CD4-positive, alpha-beta T cell (primary cell): Measurements from ENCODE around the gene SPATA2. TPM values are rescaled to one million over a fixed set of nuclear protein-coding genes. Genes with fewer than 3 reads are reported as not detected.

Source experiments
- ATAC-seq: fragments of 200-7000 bp; cut with Tn5 transposase; one replicate; pipeline ENCODE4 v1.10.0; 2022; ENCODE audit warnings: mild to moderate bottlenecking; ENCODE audit not compliant: poor library complexity
- CTCF ChIA-PET: fragments of 350-600 bp; sonication (Branson Sonifier 250); formaldehyde crosslinking; loops from one replicate; lab custom pipeline; 2021; ENCODE audit warnings: antibody characterized with exemption, inconsistent platforms; lab: Charles Lee
- POLR2A ChIA-PET: fragments of 350-600 bp; sonication (Branson Sonifier 250); formaldehyde crosslinking; loops from one replicate; lab custom pipeline; 2021; ENCODE audit warnings: antibody characterized with exemption, inconsistent platforms; lab: Charles Lee
- DNase-seq, 14 experiments: peaks; one replicate each; pipeline ENCODE4 v3.0.0-alpha.2; 2013 to 2020; ENCODE audit warnings: mixed read lengths in 2 of 14
- H3K27ac ChIP-seq, 2 donors: one replicate each; pipeline versions ENCODE4 v1.5.1 to v1.7.0; 2013; ENCODE audit warnings: low read length in 2 of 2, low read depth in 1 of 2, mild to moderate bottlenecking in 1 of 2
- H3K27me3 ChIP-seq, 2 experiments: 1 replicate in 1 of 2; 2 replicates in 1 of 2; pipeline versions ENCODE4 v1.6.1 to v1.7.0; 2013; ENCODE audit warnings: low read length in 2 of 2, control low read depth in 1 of 2, mild to moderate bottlenecking in 1 of 2, moderate library complexity in 1 of 2; ENCODE audit not compliant: insufficient read depth in 2 of 2, control insufficient read depth in 1 of 2
- H3K36me3 ChIP-seq: one replicate; pipeline ENCODE4 v1.6.1; 2013; ENCODE audit warnings: low read length, control low read depth; ENCODE audit not compliant: insufficient read depth
- H3K4me1 ChIP-seq: one replicate; pipeline ENCODE4 v1.6.1; 2013; ENCODE audit warnings: low read length, control low read depth; ENCODE audit not compliant: insufficient read depth
- H3K4me3 ChIP-seq: one replicate; pipeline ENCODE4 v1.5.1; 2013; ENCODE audit warnings: mild to moderate bottlenecking, low read length, moderate library complexity
- H3K9me3 ChIP-seq, 2 experiments: 1 replicate in 1 of 2; 2 replicates in 1 of 2; pipeline versions ENCODE4 v1.6.1 to v1.7.0; 2013; ENCODE audit warnings: low read length in 2 of 2, mild to moderate bottlenecking in 2 of 2, control low read depth in 1 of 2, moderate library complexity in 1 of 2; ENCODE audit not compliant: control insufficient read depth in 1 of 2, insufficient read depth in 1 of 2
- H3K27ac Mint-ChIP-seq: one replicate; pipeline ENCODE4 v1.8.0; 2020; ENCODE audit warnings: mixed read lengths
- H3K27me3 Mint-ChIP-seq: one replicate; pipeline ENCODE4 v1.8.0; 2021; ENCODE audit warnings: mixed read lengths
- H3K36me3 Mint-ChIP-seq: one replicate; pipeline ENCODE4 v1.8.0; 2021; ENCODE audit warnings: low read depth, mixed read lengths
- H3K4me1 Mint-ChIP-seq: one replicate; pipeline ENCODE4 v1.8.0; 2021; ENCODE audit warnings: low read depth, mixed read lengths
- H3K4me3 Mint-ChIP-seq: one replicate; pipeline ENCODE4 v1.8.0; 2020; ENCODE audit warnings: mild to moderate bottlenecking, mixed read lengths
- H3K9me3 Mint-ChIP-seq: one replicate; pipeline ENCODE4 v1.8.0; 2020; ENCODE audit warnings: mixed read lengths
- intact Hi-C, 2 experiments: fragments of 100-400 bp; cut with DNase I in 1 of 2; cut with micrococcal nuclease in 1 of 2; formaldehyde crosslinking; loops; one replicate each; pipeline versions ENCODE4 v1.15.1 to v1.9.0; 2023 to 2025; cut with DNase I, micrococcal nuclease
- total RNA-seq, 174 experiments: library from RNA in 2 of 174; stranded (reverse) in 2 of 174; gene quantifications; one replicate each; pipeline ENCODE4 v1.2.3 and lab custom pipeline; 2021 to 2026
- TF ChIP-seq, protein P1 (sequence below): fragments of 200-600 bp; IDR thresholded peaks from one replicate; pipeline ENCODE4 v1.8.0; 2022; ENCODE audit warnings: antibody characterized with exemption, mild to moderate bottlenecking

SPATA2 gene
- total RNA-seq, 2 experiments from 2014 or later, result 16.0 to 16.4 TPM

DNA sequence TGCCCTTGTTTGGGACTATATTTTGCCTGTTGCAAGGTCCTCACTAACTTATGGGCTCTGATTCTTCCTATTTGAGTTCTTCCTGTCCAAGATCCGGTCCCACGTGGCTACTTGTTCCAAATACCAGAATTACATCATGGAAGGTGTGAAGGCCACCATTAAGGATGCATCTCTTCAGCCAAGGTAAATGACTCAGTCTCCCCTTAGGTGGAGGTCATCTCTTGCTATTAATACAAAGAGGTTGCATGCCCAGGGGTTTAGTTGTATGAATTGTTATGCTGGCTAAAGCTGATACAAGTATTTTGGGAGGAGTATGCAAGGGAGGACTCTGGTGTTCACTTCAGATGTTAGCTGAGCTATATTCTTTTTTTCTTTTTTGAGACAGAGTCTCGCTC, 30.0 kb upstream of the SPATA2 start:
- TF ChIP-seq, protein P1, sequence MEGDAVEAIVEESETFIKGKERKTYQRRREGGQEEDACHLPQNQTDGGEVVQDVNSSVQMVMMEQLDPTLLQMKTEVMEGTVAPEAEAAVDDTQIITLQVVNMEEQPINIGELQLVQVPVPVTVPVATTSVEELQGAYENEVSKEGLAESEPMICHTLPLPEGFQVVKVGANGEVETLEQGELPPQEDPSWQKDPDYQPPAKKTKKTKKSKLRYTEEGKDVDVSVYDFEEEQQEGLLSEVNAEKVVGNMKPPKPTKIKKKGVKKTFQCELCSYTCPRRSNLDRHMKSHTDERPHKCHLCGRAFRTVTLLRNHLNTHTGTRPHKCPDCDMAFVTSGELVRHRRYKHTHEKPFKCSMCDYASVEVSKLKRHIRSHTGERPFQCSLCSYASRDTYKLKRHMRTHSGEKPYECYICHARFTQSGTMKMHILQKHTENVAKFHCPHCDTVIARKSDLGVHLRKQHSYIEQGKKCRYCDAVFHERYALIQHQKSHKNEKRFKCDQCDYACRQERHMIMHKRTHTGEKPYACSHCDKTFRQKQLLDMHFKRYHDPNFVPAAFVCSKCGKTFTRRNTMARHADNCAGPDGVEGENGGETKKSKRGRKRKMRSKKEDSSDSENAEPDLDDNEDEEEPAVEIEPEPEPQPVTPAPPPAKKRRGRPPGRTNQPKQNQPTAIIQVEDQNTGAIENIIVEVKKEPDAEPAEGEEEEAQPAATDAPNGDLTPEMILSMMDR, result no peak
- Histone ChIP-seq H3K36me3 (peaks cover 83% of the 10 kb centered on the region), H3K27me3 (no peaks in the 10 kb centered on the region), H3K27ac (no peak overlapping the region), H3K4me1 (peaks cover 10% of the 10 kb centered on the region), H3K9me3 (no peaks in the 10 kb centered on the region), H3K4me3 (no peak overlapping the region)
- Mint-ChIP-seq H3K27ac (no peak overlapping the region), H3K27me3 (no peaks in the 10 kb centered on the region), H3K4me3 (no peak overlapping the region), H3K4me1 (peaks cover 23% of the 10 kb centered on the region), H3K36me3 (peaks cover 90% of the 10 kb centered on the region), H3K9me3 (no peaks in the 10 kb centered on the region)
- ATAC-seq (no peak), DNase-seq (no peak)
- ChIA-PET CTCF (no interaction called here), POLR2A (interaction anchor here (0.7 kb wide), 1 partner anchor 9 kb away, joined by 4 read pairs; the partner anchor contains the start of gene RNF114)
- intact Hi-C loops, result no loop called here

GRCh38 chr20:49942942-49943341, 27.6 kb upstream of the SPATA2 start:
- POLR2A ChIA-PET, result no interaction called here
- no peak overlapping the region for H3K4me3 ChIP-seq
- TF ChIP-seq, protein P1, result no peak
- no peaks in the 10 kb centered on the region for H3K9me3 ChIP-seq
- H3K4me3 Mint-ChIP-seq, result no peak overlapping the region
- peaks cover 22% of the 10 kb centered on the region for H3K4me1 ChIP-seq
- no peak overlapping the region for H3K27ac Mint-ChIP-seq
- ATAC-seq, result no peak
- CTCF ChIA-PET, result no interaction called here
- no peaks in the 10 kb centered on the region for H3K27me3 ChIP-seq
- no peaks in the 10 kb centered on the region for H3K27me3 Mint-ChIP-seq
- peaks cover 75% of the 10 kb centered on the region for H3K36me3 ChIP-seq
- peaks cover 40% of the 10 kb centered on the region for H3K4me1 Mint-ChIP-seq
- no peak for DNase-seq
- no peak overlapping the region for H3K27ac ChIP-seq
- intact Hi-C loops, result no loop called here
- no peaks in the 10 kb centered on the region for H3K9me3 Mint-ChIP-seq
- peaks cover 85% of the 10 kb centered on the region for H3K36me3 Mint-ChIP-seq

- Histone ChIP-seq H3K27me3 (no peaks in the 10 kb centered on the region), H3K27ac (no peak overlapping the region), H3K4me3 (no peak overlapping the region), H3K4me1 (peaks cover 29% of the 10 kb centered on the region), H3K36me3 (peaks cover 72% of the 10 kb centered on the region), H3K9me3 (no peaks in the 10 kb centered on the region)
- DNase-seq, result no peak
- ChIA-PET CTCF (no interaction called here), POLR2A (no interaction called here)
- Mint-ChIP-seq H3K27ac (no peak overlapping the region), H3K4me3 (no peak overlapping the region), H3K9me3 (no peaks in the 10 kb centered on the region), H3K27me3 (no peaks in the 10 kb centered on the region), H3K4me1 (peaks cover 44% of the 10 kb centered on the region), H3K36me3 (peaks cover 84% of the 10 kb centered on the region)
- ATAC-seq, result no peak
- intact Hi-C loops, result no loop called here
- TF ChIP-seq, protein P1, result no peak
Measured at GRCh38 chr20:49942303-49942702, 27.0 kb upstream of the SPATA2 start.
